LNCaP clone FGC (cell line): ENCODE measurements around the gene LIMS2.

ENCODE experiments used
- DNase-seq: peaks from one replicate; pipeline ENCODE4 v3.0.0-alpha.2; 2011; ENCODE audit warnings: low read depth
- H3K4me3 ChIP-seq: 2 replicates; pipeline ENCODE4 v1.5.1; 2011; ENCODE audit warnings: mild to moderate bottlenecking, low read depth, low read length, control low read depth
- CTCF ChIP-seq: IDR thresholded peaks from 2 replicates; pipeline ENCODE4 v1.5.1; 2012; ENCODE audit warnings: mild to moderate bottlenecking; ENCODE audit not compliant: control insufficient read depth, insufficient read depth; ENCODE audit errors: extremely low read depth

The LIMS2 gene

GRCh38 chr2:127622561-127623387 lies 52.6 kb downstream of the LIMS2 start:
- DNase-seq: no peak
- TF ChIP-seq CTCF: no peak
- no peak overlapping the region for H3K4me3 ChIP-seq

- H3K4me3 ChIP-seq: no peak overlapping the region
- DNase-seq: no peak
- no peak for TF ChIP-seq CTCF
Measured at GRCh38 chr2:127621981-127622431, 53.3 kb downstream of the LIMS2 start.

- no peak overlapping the region for H3K4me3 ChIP-seq
- no peak for DNase-seq
- TF ChIP-seq CTCF: no peak
Measured at GRCh38 chr2:127620866-127621265, 54.5 kb downstream of the LIMS2 start.

GRCh38 chr2:127619877-127620705 lies 55.2 kb downstream of the LIMS2 start:
- no peak for TF ChIP-seq CTCF
- no peak for DNase-seq
- H3K4me3 ChIP-seq: no peak overlapping the region

- TF ChIP-seq CTCF: no peak
- no peak for DNase-seq
- H3K4me3 ChIP-seq: no peak overlapping the region
Measured at GRCh38 chr2:127619203-127619590, 56.1 kb downstream of the LIMS2 start.

- no peak overlapping the region for H3K4me3 ChIP-seq
- TF ChIP-seq CTCF: no peak
- DNase-seq: no peak
Measured at GRCh38 chr2:127618551-127619202, 56.7 kb downstream of the LIMS2 start.
